NCI-H1694 treated with DMSO at 0.1 percent for 48 hours (cell line): Measurements from ENCODE around the gene MIDN.
"Not testable (repeated sequence)": the region's sequence is repeated elsewhere in the genome, so short reads cannot be mapped to it uniquely, and the experiment has no call there.

ENCODE experiments used
- DNase-seq: peaks from one replicate; lab custom pipeline; 2025; lab: John Stamatoyannopoulos, UW

Gene MIDN

DNA sequence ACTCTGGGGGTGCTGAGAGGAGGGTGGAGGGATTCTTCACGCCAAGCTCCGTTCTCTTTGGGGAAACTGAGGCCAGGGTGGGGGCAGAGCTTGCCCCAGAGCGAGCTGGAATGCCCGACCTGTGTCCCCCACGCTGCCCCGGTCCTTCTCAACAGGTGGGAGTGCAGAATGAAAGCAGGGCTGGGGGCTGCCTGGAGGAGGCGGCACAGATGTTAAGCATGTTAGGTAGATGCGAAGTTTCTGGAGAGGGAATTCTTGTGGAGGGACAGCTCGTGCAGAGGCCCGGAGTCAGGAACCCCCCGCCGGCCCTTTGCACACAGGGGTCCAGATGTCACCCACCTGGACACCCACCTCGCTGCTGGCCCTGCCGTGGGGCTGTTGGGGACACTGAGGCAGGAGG, 46.3 kb downstream of the MIDN start:
- no peak for DNase-seq

- no peak for DNase-seq
These were observed 47.0 kb downstream of the MIDN start for GRCh38 chr19:1295169-1296012.

- DNase-seq, result no peak
These were observed 47.7 kb downstream of the MIDN start for GRCh38 chr19:1296078-1296477.

GRCh38 chr19:1296575-1297271, 48.3 kb downstream of the MIDN start:
- no peak for DNase-seq

DNA sequence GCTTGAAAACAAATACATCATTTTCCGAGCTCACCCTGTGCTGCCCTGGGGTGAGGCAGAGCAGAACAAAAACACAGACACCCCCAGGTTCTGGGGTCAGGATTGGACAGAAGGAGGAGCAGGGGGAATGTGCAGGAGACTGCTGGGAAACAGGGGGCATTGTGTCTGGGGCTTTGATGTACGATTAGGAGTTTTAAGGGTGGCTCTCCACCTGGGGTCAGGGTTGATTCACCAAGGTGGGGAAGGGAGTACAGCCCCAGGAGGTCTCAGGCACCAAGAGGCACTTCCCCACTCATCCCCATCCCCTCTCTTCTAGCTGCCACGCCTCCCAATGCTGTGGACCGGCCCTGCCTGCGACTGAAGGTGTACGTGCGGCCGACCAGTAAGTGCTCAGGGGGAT, 49.9 kb downstream of the MIDN start:
- no peak for DNase-seq

GRCh38 chr19:1299801-1300200, 51.4 kb downstream of the MIDN start:
- DNase-seq, result no peak

DNA sequence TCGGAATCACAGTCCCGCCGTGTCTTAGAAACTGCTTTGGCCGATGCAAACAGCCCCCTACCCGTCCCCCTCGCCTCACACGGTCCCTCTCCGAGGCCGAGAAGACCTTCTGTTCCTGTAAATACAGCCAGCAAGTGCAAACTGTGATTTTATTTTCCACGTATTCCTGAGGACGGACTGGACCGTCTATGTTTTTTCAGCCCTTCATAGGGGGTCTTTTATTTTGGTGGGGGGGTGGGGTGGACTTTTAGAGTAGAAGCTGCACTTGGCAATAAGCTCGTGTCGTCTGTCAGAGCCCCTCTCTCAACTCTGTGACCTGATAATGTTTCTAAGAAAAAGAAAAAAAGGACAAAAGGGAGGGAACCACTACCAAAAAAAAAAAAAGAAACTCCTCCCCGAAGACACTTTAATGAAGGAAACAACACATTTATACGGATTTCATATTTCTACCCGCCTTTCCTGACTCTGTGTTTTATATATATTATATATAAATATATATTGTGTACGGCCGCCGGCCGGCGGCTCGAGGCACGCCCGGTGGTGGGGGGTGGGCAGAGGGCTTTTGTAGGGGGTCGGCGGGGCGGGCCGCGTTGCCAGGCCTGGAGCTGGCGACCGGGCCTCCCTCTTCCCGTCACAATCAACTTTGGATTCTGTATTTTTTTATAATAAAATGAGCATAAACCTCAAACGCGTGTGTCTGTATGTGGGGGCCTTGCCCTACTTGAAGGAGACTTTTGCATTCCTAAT, 52.5 kb downstream of the MIDN start:
- DNase-seq, result no peak

GRCh38 chr19:1302533-1303239, 54.3 kb downstream of the MIDN start:
- DNase-seq, result no peak

DNA sequence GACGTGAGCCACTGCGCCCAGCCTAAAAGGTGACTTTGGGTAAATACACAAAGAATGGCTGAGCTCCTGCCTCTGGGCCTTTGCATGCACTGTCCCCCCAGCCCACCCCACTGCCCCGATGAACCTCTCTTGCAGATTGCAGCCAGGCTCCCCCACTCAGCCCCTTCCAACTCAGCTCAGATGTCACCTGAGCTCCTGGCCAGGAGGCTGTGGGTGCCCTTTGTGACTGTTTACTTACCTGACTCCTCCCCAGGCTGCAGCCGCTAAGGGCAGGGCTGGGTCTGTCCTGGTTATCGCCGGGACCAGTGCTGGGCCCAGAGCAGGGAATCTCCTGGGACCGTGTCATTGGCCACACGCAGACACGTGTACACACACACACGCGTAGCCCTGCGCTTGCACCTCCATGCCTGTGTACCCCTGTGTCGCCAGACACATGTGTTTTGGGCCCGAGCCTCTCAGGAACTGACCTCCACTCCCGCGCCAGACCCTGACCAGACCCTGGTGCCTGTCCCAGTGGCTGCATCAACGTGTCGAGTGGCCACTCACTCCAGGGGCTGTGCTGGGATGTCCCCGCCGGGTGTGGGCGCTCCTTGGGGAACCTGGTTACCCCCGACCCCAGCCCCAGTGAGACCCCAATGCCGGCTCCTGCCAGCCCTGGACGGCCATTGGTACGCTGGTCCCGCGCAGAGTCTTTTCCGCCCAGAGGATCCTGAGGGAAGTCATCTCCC, 56.0 kb downstream of the MIDN start:
- no peak for DNase-seq

DNA sequence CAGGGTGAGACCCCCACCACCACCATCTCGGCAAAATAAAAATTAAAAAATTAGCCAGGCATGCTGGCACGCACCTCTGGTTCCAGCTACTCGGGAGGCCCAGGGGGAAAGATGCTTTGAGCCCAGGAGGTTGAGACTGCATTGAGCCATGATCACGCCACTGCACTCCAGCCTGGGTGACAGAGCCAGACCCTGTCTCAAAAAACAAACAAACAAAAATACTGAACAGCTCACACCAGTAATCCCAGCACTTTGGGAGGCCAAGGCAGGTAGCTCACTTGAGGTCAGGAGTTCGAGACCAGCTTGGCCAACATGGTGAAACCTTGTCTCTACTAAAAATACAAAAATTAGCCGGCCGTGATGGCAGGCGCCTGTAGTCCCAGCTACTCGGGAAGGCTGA, 57.0 kb downstream of the MIDN start:
- DNase-seq, result not testable (repeated sequence)

GRCh38 chr19:1307320-1307719, 58.9 kb downstream of the MIDN start:
- no peak for DNase-seq

DNA sequence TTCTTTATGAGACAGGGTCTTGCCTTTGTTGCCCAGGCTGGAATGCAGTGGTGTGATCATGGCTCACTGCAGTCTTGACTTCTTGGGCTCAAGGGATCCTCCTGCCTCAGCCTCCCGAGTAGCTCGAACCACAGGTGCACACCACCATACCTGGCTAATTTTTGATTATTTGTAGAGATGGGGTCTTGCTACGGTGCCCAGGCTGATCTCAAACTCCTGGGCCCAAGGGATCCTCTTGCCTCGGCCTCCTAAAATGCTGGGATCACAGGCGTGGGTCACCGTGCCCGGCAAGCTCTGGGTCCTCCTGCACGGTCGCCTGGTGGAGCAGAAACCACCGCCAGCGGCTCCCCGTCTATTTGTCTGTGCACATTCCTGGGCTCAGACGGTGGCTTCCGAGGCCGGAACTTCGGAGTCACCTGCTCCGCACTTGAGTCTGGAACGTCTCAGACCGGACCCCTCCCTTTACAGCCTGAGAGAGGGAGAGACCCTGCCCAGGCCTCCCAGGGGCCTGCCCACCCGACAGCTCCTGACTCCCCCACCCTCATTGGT, 59.4 kb downstream of the MIDN start:
- DNase-seq, result no peak

DNA sequence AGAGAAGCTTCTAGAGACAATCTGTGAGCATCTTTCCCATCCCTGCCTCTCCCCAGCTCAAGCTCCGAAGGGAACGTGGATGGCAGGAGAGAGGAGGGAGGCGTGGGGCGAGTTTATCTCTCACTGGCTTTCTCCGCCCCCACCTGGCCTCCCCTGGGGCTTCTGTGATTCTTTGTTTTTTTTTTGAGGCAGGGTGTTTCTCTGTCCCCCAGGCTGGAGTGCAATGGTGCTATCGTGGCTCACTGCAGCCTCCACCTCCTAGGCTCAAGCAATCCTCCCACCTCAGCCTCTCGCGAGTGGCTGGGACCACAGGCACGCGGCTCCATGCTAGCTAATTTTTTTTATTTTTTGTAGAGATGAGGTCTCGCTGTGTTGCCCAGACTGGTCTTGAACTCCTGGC, 60.3 kb downstream of the MIDN start:
- DNase-seq, result no peak
